Measurements from ENCODE around the gene XKR8.
"Not testable (repeated sequence)": the region's sequence is repeated elsewhere in the genome, so short reads cannot be mapped to it uniquely, and the experiment has no call there.

XKR8 gene

GRCh38 chr1:27993241-27993640, 33.5 kb downstream of the XKR8 start:
- DNase-seq, result no peak

- DNase-seq, result no peak
Measured at GRCh38 chr1:27994060-27994459, 34.3 kb downstream of the XKR8 start.

GRCh38 chr1:27994526-27994925, 34.8 kb downstream of the XKR8 start:
- not testable (repeated sequence) for DNase-seq

- no peak for DNase-seq
Measured at GRCh38 chr1:27999055-27999454, 39.3 kb downstream of the XKR8 start.

- no peak for DNase-seq
Measured at GRCh38 chr1:28002600-28002999, 42.8 kb downstream of the XKR8 start.

GRCh38 chr1:28003117-28003516, 43.3 kb downstream of the XKR8 start:
- not testable (repeated sequence) for DNase-seq

GRCh38 chr1:28010969-28011368, 51.2 kb downstream of the XKR8 start:
- DNase-seq, result no peak

All from fibroblast of skin of scalp (primary cell).